GM23248 (cell line): ENCODE results near the gene FDX2. TPM values are rescaled to one million over a fixed set of nuclear protein-coding genes. Genes with fewer than 3 reads are reported as not detected.
"Not testable (repeated sequence)": the region's sequence is repeated elsewhere in the genome, so short reads cannot be mapped to it uniquely, and the experiment has no call there.

Experiments used
- DNase-seq: peaks from one replicate; pipeline ENCODE4 v3.0.0-alpha.2; 2015
- H2AFZ ChIP-seq: fragments of 200-600 bp; sonication (generic); 2 replicates; pipeline ENCODE4 v1.6.1; 2016; ENCODE audit warnings: antibody characterized with exemption
- H3F3A ChIP-seq: fragments of 200-600 bp; sonication (generic); 2 replicates; pipeline ENCODE4 v1.6.1; 2016; ENCODE audit warnings: mild to moderate bottlenecking, antibody characterized with exemption, mixed run types; ENCODE audit not compliant: insufficient read depth
- H3K27ac ChIP-seq: fragments of 200-600 bp; sonication (generic); 2 replicates; pipeline ENCODE4 v1.5.1; 2016; ENCODE audit warnings: mild to moderate bottlenecking
- H3K27me3 ChIP-seq: fragments of 200-600 bp; sonication (generic); replicated peaks from 2 replicates; pipeline ENCODE4 v1.6.1; 2016; ENCODE audit warnings: mild to moderate bottlenecking; ENCODE audit not compliant: insufficient read depth
- H3K36me3 ChIP-seq: fragments of 200-600 bp; sonication (generic); 2 replicates; pipeline ENCODE4 v1.6.1; 2016; ENCODE audit warnings: low read depth, mild to moderate bottlenecking
- H3K4me1 ChIP-seq: fragments of 200-600 bp; sonication (generic); 2 replicates; pipeline ENCODE4 v1.6.1; 2016; ENCODE audit warnings: mild to moderate bottlenecking; ENCODE audit not compliant: insufficient read depth
- H3K4me2 ChIP-seq: fragments of 200-600 bp; sonication (generic); one replicate; pipeline ENCODE4 v1.6.1; 2016; ENCODE audit warnings: mild to moderate bottlenecking; ENCODE audit not compliant: unreplicated experiment
- H3K4me3 ChIP-seq: fragments of 200-600 bp; sonication (generic); 2 replicates; pipeline ENCODE4 v1.5.1; 2016; ENCODE audit warnings: mild to moderate bottlenecking
- H3K79me2 ChIP-seq: fragments of 200-600 bp; sonication (generic); 2 replicates; pipeline ENCODE4 v1.6.1; 2016; ENCODE audit warnings: mild to moderate bottlenecking; ENCODE audit not compliant: insufficient read depth
- H3K9ac ChIP-seq: fragments of 200-600 bp; sonication (generic); 2 replicates; pipeline ENCODE4 v1.6.1; 2016; ENCODE audit warnings: mild to moderate bottlenecking
- H3K9me2 ChIP-seq: fragments of 200-600 bp; sonication (generic); 2 replicates; pipeline ENCODE4 v1.6.1; 2016; ENCODE audit warnings: mixed run types, mild to moderate bottlenecking, moderate library complexity; ENCODE audit not compliant: insufficient read depth
- H3K9me3 ChIP-seq: fragments of 200-600 bp; sonication (generic); one replicate; pipeline ENCODE4 v1.6.1; 2017; ENCODE audit warnings: low read depth
- H4K20me1 ChIP-seq: fragments of 200-600 bp; sonication (generic); 2 replicates; pipeline ENCODE4 v1.6.0; 2016; ENCODE audit not compliant: insufficient read depth
- EZH2 ChIP-seq: fragments of 200-600 bp; sonication (generic); IDR thresholded peaks from 2 replicates; pipeline ENCODE4 v1.6.1; 2018; ENCODE audit warnings: antibody characterized with exemption, mild to moderate bottlenecking; ENCODE audit not compliant: insufficient read depth, poor library complexity, severe bottlenecking
- EZH2phosphoT487 ChIP-seq: fragments of 200-600 bp; sonication (generic); IDR thresholded peaks from 2 replicates; pipeline ENCODE4 v1.6.1; 2018; ENCODE audit warnings: antibody characterized with exemption, moderate library complexity, mild to moderate bottlenecking, low read depth; ENCODE audit not compliant: insufficient read depth
- WGBS, 2 experiments: methylation state at CpG; one replicate each; pipeline ENCODE4 v1.1.6; 2015 to 2017; ENCODE audit warnings: low lambda C conversion rate in 2 of 2, low coverage in 1 of 2; ENCODE audit errors: missing lambda C conversion rate in 2 of 2; 5-methylcytosine and 5-hydroxymethylcytosine counted together
- in situ Hi-C: fragments of 300-500 bp; cut with MboI; formaldehyde crosslinking; loops from 2 replicates; pipeline ENCODE4 v1.15.0; 2020
- polyA plus RNA-seq: library from polyadenylated mRNA; unstranded; fragments of >200 nt; fragmentation: Nextera tagmentation; extraction: Ambion mirVana; gene quantifications from 2 replicates; pipeline ENCODE4 v1.2.1, GENCODE V29; 2016
- total RNA-seq: library from RNA; depleted of rRNA; stranded (reverse); fragments of >200 nt; shearing (Covaris generic); gene quantifications from 2 replicates; pipeline ENCODE4 v1.2.3, GENCODE V29; 2014

FDX2 gene
- total and polyA plus RNA-seq, 2 experiments from 2014 or later: 46.6 to 48.9 TPM

- H3K27ac ChIP-seq: no peak overlapping the region
- H3K36me3 ChIP-seq: no peaks in the 10 kb centered on the region; the same call in 1 of the 2 replicates
- no peaks in the 10 kb centered on the region for H3K4me1 ChIP-seq
- in situ Hi-C loops: no loop called here
- no peaks in the 10 kb centered on the region for H3K9me2 ChIP-seq
- H3K79me2 ChIP-seq: no peaks in the 10 kb centered on the region
- H3K4me3 ChIP-seq: no peak overlapping the region
- H2AFZ ChIP-seq: no peak overlapping the region
- WGBS, 2 experiments: 83 to 85% methylated on average over 22 to 23 of the region's 23 CpGs
- TF ChIP-seq EZH2 (no peak), EZH2phosphoT487 (no peak)
- no peak overlapping the region for H3K4me2 ChIP-seq
- DNase-seq: no peak
- no peaks in the 10 kb centered on the region for H3K9me3 ChIP-seq
- H4K20me1 ChIP-seq: no peaks in the 10 kb centered on the region
- H3F3A ChIP-seq: peaks cover 13% of the 10 kb centered on the region; the same call in 1 of the 2 replicates
- H3K9ac ChIP-seq: no peak overlapping the region
- no peaks in the 10 kb centered on the region for H3K27me3 ChIP-seq
These were observed 32.3 kb downstream of the FDX2 start for GRCh38 chr19:10283301-10284064.

- DNase-seq, H3K36me3 ChIP-seq, H3K79me2 ChIP-seq, in situ Hi-C loops, H3K4me2 ChIP-seq, H3K27ac ChIP-seq, H3K4me1 ChIP-seq, H3K9ac ChIP-seq, H4K20me1 ChIP-seq, H3K9me3 ChIP-seq, H3K4me3 ChIP-seq, H2AFZ ChIP-seq, H3K27me3 ChIP-seq, H3K9me2 ChIP-seq: not testable (repeated sequence)
- H3F3A ChIP-seq: peaks cover 13% of the 10 kb centered on the region; the same call in 1 of the 2 replicates
- WGBS, 2 experiments: 97% methylated on average over 5 of the region's 5 CpGs
These were observed 33.8 kb downstream of the FDX2 start for GRCh38 chr19:10282043-10282442.

- Histone ChIP-seq H3K27ac (no peak overlapping the region), H3F3A (peaks cover 3% of the 10 kb centered on the region; the same call in 1 of the 2 replicates), H2AFZ (no peak overlapping the region), H3K27me3 (no peaks in the 10 kb centered on the region), H3K9me3 (no peaks in the 10 kb centered on the region), H3K9me2 (no peaks in the 10 kb centered on the region), H3K4me3 (no peak overlapping the region), H4K20me1 (no peaks in the 10 kb centered on the region), H3K9ac (no peak overlapping the region), H3K4me1 (no peaks in the 10 kb centered on the region), H3K4me2 (no peak overlapping the region), H3K36me3 (no peaks in the 10 kb centered on the region), H3K79me2 (no peaks in the 10 kb centered on the region)
- in situ Hi-C loops: no loop called here
- TF ChIP-seq EZH2phosphoT487 (no peak), EZH2 (no peak)
- no peak for DNase-seq
- 99% methylated on average over 5 of the region's 5 CpGs for WGBS, 2 experiments
These were observed 35.9 kb downstream of the FDX2 start for GRCh38 chr19:10279737-10280442.

GRCh38 chr19:10278935-10279334 lies 36.9 kb downstream of the FDX2 start:
- Histone ChIP-seq H3K79me2 (no peaks in the 10 kb centered on the region), H3K36me3 (no peaks in the 10 kb centered on the region), H3K4me3 (no peak overlapping the region), H3K4me2 (no peak overlapping the region), H3K27me3 (no peaks in the 10 kb centered on the region), H3K9me2 (no peaks in the 10 kb centered on the region), H3K4me1 (no peaks in the 10 kb centered on the region), H2AFZ (no peak overlapping the region), H3K27ac (no peak overlapping the region), H3K9ac (no peak overlapping the region), H3K9me3 (no peaks in the 10 kb centered on the region), H3F3A (peaks cover 3% of the 10 kb centered on the region; the same call in 1 of the 2 replicates), H4K20me1 (no peaks in the 10 kb centered on the region)
- no peak for DNase-seq
- in situ Hi-C loops: no loop called here
- 50 to 55% methylated on average over 1 of the region's 1 CpG for WGBS, 2 experiments
- TF ChIP-seq EZH2: no peak
- TF ChIP-seq EZH2phosphoT487: no peak
